ENCODE data around the gene PRKCH.

Gene PRKCH

DNA sequence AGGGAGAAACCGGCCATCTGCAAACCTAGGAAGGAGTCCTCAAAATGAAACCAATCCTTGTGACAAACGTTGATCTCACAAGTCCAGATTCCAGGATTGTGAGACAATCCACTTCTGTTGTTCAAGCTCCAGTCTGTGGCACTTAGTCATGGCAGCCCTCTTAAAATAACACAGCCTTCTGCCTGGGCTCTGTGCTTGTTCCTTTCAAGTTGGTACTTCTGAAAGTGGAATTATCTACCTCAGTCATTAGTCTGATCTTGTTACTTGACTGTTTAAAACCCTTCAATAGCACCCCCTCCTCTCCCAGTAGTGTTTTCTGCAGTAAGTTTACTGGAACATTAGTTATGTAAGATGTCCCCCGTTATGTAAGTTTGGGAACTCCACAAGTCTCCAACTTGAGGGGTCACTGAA is 263.0 kb downstream of the PRKCH start:
- no peak for FAIRE-seq

DNA sequence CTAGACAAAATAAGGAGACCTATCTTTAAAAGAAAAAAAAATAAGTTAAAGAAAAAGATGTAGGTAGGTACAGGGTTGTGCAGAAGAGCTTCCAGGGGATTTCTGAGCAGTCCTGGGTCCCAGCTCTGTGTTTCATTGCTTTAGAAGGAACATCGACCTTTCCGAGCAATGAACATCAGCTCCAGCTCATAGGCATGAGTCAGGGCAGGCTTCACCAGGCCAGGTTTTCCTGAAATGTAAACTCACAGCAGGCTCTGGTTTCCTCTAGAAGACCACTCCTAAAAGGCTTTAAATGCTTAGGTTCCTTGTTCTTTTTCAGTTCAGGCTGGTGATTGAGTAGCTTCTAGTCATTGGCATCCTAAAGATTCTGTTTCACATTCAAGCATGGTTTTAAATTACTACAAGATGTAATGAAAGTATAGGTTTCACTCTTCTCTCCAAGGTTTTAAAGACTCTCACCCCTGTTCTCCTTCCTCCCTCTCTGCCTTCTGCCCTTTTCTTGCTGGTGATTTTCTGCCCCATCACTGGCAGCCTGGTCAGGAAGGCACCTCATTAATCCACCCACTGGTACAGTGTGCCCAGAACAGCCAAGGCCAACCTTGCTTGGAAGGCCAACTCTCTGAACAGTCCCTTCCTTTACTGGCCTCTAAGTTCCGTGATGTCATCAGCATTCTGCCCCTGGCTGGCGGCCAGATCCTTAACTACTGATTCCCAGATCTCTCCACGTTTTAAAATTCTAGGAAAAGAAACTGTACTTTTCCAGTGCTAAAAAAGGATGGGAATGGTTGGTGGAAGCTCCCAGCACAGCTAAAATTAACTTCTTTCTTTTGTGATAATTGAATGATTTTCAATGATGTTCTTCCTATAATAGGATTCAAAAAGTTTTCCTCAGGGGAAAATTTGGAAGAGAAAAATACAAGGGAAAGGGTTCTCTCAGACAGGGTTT is 264.5 kb downstream of the PRKCH start:
- TF ChIP-seq, protein P1, sequence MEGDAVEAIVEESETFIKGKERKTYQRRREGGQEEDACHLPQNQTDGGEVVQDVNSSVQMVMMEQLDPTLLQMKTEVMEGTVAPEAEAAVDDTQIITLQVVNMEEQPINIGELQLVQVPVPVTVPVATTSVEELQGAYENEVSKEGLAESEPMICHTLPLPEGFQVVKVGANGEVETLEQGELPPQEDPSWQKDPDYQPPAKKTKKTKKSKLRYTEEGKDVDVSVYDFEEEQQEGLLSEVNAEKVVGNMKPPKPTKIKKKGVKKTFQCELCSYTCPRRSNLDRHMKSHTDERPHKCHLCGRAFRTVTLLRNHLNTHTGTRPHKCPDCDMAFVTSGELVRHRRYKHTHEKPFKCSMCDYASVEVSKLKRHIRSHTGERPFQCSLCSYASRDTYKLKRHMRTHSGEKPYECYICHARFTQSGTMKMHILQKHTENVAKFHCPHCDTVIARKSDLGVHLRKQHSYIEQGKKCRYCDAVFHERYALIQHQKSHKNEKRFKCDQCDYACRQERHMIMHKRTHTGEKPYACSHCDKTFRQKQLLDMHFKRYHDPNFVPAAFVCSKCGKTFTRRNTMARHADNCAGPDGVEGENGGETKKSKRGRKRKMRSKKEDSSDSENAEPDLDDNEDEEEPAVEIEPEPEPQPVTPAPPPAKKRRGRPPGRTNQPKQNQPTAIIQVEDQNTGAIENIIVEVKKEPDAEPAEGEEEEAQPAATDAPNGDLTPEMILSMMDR (IDR thresholded peaks at IDR 0.05; ENCODE audit: insufficient read depth, missing control alignments), result no peak

More for the DNA sequence above, 263.0 kb downstream of the PRKCH start:
- no peak for DNase-seq (ENCODE audit: insufficient read length, low spot score)
- TF ChIP-seq, protein P1 (IDR thresholded peaks at IDR 0.05; ENCODE audit: insufficient read depth, missing control alignments), result no peak

DNA sequence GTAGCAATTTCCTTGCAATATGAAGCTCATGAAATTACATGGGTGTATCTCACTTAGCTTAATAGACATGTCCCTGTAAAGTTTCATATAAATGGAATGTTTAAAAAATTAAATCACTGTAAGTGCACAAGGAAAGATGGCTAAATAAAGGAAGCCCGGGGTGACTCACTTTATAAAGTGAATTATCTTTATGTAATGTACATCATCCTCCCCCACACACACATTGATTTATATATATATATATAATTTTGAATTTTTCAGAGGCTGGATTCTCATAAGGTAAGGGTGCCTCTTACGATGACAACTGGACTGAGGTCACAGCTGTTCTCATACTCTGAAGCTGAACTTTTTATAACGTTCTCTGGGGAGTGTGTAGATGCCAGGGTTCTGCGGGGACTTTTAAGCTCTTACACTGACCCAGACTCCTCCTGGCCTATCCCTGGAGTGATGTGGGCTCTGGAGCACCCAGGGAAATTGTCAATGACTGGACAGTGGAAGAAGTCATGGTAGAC is 265.2 kb downstream of the PRKCH start:
- TF ChIP-seq, protein P1 (IDR thresholded peaks at IDR 0.05; ENCODE audit: insufficient read depth, missing control alignments), result no peak
- FAIRE-seq, result no peak

More for the DNA sequence above, 264.5 kb downstream of the PRKCH start:
- DNase-seq (ENCODE audit: insufficient read length, low spot score) (no peak), FAIRE-seq (no peak)

DNA sequence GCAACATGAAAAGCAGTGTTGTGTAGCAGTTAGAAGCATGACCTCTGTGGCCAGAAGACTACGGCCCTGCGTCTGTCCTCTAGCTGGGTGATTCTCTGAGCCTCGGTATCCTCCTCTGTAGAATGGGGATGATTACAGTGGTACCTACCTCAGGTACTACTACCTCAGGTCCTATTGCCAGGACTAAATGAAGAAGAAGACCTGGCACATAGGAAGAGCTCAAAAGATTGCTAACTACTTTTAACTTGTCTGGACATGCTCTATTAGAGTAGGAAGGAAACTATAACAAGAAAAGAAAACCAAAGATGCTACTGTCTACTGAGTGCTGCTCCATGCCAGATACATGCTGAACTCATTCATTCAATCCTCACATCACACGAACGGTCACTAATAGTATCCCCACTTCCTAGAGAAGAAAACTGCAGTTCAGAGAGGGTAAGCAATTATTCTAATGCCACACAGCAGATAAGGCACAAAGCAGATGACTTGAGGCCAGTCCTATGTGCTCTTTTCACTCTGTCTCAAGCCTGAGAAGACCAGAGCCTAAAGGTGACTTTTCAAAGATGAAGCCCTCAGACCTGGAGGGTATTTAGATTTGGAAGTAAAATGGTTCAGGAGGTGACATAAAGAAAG is 265.8 kb downstream of the PRKCH start:
- DNase-seq (ENCODE audit: insufficient read length, low spot score) (no peak), FAIRE-seq (no peak)
- TF ChIP-seq, protein P1 (IDR thresholded peaks at IDR 0.05; ENCODE audit: insufficient read depth, missing control alignments), result no peak

More for the DNA sequence above, 265.2 kb downstream of the PRKCH start:
- DNase-seq (ENCODE audit: insufficient read length, low spot score), result no peak

DNA sequence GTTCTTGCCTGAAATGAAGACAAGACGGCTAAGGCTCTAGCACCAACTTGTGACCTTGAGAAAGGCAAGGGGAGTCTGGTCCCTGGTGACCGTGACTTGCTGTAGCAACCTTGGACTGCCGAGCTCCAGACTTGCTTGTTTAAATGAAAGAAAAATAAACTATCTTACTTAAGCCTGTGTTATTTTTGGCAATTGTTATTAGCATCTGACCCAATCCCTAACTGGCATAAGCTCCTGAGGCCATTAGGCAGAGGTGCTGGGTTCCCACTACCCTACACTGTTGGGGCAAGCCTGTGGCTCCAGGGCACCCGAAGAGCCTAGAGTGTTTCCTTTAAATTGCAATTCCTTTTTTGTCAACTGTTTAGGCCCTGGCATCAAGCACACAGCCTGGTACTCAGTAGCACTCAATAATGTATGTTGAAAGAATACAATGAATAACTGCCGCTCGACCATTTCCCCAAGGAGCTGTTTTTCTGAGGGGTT is 267.1 kb downstream of the PRKCH start:
- DNase-seq (ENCODE audit: insufficient read length, low spot score) (no peak), FAIRE-seq (no peak)
- TF ChIP-seq, protein P1 (IDR thresholded peaks at IDR 0.05; ENCODE audit: insufficient read depth, missing control alignments), result no peak

DNA sequence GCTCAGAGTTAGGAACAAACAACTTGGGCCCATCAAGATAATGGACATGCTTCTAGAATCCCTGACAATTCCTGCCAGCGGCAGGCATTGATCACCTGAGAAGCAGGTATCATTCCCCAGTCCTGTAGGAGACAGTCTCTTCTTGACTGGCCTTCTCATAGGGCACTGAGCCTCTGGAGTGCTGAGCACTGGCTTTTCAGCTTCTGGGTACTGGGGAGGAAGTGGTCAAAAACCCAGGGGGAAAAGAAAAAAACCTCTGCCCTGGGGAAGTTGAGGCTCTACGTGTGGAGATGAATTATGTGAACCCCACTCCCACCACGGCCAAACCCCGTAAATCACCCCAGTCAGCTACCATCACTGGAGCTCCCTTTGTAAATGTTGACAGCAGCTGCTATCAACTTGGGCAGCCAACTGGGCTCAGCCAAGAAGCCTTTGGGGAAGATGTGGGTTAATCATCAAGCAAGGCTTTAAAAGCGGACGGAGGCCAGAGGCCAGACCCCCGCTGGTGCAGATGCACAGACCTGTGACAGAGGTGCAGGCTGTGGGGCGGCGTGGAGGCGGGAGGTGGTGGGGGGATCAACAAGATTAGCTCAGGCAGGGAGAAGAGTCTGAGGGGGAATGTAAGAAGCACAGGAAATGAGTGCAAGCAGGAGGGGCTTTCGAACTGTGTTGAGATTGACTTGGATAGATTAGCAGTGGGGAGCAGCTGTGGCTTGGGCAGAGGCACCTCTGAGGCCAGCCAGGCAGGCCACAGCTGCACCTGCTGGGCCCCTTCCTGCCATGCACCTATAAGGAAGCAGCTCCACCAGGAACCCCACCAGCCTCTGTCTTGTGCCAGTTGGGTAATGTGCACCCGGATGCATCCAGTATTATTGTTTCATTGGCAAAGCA is 268.6 kb downstream of the PRKCH start:
- TF ChIP-seq, protein P1 (IDR thresholded peaks at IDR 0.05; ENCODE audit: insufficient read depth, missing control alignments), result no peak
- DNase-seq (ENCODE audit: insufficient read length, low spot score) (no peak), FAIRE-seq (no peak)
